WERI-Rb-1 (cell line): ENCODE data around the gene UGT2B28.
A peak's percentile ranks its signal among the peaks of the same experiment; 100 is the strongest.
"Not testable (repeated sequence)": the region's sequence is repeated elsewhere in the genome, so short reads cannot be mapped to it uniquely, and the experiment has no call there.

Experiments used
- DNase-seq: peaks from one replicate; pipeline ENCODE4 v3.0.0-alpha.2; 2020
- H3K27ac ChIP-seq: fragments of 250-450 bp; sonication (Bioruptor Pico); 2 replicates; pipeline ENCODE4 v1.5.1; 2020; ENCODE audit warnings: mild to moderate bottlenecking, moderate library complexity
- H3K27me3 ChIP-seq: fragments of 250-450 bp; sonication (Bioruptor Pico); 2 replicates; pipeline ENCODE4 v1.5.1; 2021; ENCODE audit warnings: mild to moderate bottlenecking, low read depth, moderate library complexity; ENCODE audit not compliant: insufficient read depth, severe bottlenecking
- H3K36me3 ChIP-seq: fragments of 250-450 bp; sonication (Bioruptor Pico); 2 replicates; pipeline ENCODE4 v1.5.1; 2020; ENCODE audit warnings: mild to moderate bottlenecking, moderate library complexity
- H3K4me3 ChIP-seq: 2 replicates; pipeline ENCODE4 v1.5.1; 2011; ENCODE audit warnings: low read depth, mild to moderate bottlenecking, control low read depth, low read length
- H3K9me3 ChIP-seq: fragments of 250-450 bp; sonication (Bioruptor Pico); 2 replicates; pipeline ENCODE4 v1.5.1; 2021; ENCODE audit warnings: mild to moderate bottlenecking, moderate library complexity; ENCODE audit not compliant: severe bottlenecking
- TF ChIP-seq, protein P1 (sequence below): IDR thresholded peaks from 2 replicates; pipeline ENCODE4 v1.5.1; 2011; ENCODE audit warnings: low read depth, mild to moderate bottlenecking, control low read depth, inconsistent platforms, low read length

UGT2B28 gene

DNA sequence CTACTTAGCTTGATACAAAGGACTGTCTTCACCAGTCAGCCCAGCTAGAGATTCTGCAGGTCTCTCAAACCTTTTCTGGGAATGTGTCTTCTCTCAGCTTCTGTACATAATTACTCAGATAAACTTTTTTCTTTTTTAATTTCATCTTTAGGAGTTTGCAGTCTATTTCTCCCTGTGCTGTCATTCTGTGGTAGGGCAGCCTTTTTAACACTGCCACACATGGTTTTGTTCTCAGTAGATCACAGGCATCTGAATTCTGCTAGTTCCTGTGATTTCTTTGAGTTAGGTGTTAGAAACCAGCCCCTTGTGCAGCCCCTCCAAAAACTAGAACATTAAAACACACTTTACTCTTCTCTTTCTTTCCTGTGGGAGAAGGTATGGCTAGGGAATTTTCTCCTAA, 55.2 kb downstream of the UGT2B28 start:
- not testable (repeated sequence) for H3K4me3 ChIP-seq, DNase-seq, H3K36me3 ChIP-seq, H3K9me3 ChIP-seq, H3K27ac ChIP-seq, H3K27me3 ChIP-seq
- TF ChIP-seq, protein P1, sequence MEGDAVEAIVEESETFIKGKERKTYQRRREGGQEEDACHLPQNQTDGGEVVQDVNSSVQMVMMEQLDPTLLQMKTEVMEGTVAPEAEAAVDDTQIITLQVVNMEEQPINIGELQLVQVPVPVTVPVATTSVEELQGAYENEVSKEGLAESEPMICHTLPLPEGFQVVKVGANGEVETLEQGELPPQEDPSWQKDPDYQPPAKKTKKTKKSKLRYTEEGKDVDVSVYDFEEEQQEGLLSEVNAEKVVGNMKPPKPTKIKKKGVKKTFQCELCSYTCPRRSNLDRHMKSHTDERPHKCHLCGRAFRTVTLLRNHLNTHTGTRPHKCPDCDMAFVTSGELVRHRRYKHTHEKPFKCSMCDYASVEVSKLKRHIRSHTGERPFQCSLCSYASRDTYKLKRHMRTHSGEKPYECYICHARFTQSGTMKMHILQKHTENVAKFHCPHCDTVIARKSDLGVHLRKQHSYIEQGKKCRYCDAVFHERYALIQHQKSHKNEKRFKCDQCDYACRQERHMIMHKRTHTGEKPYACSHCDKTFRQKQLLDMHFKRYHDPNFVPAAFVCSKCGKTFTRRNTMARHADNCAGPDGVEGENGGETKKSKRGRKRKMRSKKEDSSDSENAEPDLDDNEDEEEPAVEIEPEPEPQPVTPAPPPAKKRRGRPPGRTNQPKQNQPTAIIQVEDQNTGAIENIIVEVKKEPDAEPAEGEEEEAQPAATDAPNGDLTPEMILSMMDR, result 0 out of 2 replicates have a peak, but pooled peaks have one; percentile 3

DNA sequence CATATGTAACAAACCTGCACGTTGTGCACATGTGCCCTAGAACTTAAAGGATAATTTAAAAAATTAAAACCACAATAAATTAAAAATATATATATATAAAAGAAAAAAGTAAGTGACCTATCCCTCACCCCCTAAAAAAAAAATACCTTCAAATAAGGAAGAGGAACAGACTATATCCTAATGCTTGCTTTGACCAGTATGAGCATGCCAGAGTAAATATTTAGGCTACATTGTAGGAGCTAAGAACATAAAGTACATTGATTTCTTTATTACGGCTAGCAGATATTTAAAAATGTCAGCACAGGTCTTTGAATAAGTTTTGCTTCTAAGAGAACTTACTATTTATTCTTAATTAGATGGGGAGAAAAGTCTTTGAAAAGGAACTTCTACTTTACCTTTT, 62.8 kb downstream of the UGT2B28 start:
- H3K27ac ChIP-seq, H3K36me3 ChIP-seq, H3K27me3 ChIP-seq, DNase-seq, H3K4me3 ChIP-seq, H3K9me3 ChIP-seq: not testable (repeated sequence)

DNA sequence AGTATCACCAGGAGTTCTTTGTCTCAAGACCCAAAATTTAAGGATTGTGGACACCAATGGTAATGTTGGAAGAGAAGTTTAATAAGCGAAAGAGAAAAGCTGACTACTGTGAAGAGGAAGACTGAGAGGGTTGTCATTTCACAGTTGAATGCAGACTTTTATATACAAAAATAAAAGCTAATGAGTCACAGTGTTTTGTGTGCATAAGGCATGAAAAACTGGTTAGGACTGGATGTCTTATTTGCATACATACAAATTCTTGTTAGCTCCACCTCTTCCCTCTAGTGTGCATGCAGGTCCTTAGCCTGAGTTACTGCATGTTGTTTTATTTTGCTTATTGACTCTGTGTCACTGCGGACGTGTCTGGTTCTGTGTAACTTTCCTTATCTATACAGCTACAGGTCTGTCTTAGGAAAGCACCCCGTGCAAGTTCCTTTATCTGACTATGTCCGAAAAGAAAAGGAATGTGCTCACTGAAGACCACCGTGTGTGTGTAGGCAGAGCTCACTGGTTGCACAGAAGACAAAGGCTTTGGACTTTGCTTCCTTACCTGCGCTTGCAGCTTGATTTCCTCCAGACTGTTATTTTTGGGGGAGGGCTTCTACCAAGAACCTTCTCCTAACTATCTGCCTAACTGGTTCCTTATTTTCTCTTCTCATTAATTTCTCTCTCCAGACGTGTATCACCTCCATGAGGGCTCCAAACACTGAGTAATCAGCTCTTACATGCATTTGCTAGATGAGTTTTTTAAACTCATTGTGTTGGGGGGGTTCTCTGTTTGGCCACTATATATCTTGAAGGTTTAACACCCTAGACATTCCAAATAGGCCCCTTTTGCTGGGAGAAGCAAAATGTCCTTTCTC, 63.5 kb downstream of the UGT2B28 start:
- not testable (repeated sequence) for H3K27ac ChIP-seq, H3K9me3 ChIP-seq, H3K27me3 ChIP-seq, DNase-seq, H3K4me3 ChIP-seq, H3K36me3 ChIP-seq
